ENCODE measurements around the gene LHX5.

Gene LHX5

DNA sequence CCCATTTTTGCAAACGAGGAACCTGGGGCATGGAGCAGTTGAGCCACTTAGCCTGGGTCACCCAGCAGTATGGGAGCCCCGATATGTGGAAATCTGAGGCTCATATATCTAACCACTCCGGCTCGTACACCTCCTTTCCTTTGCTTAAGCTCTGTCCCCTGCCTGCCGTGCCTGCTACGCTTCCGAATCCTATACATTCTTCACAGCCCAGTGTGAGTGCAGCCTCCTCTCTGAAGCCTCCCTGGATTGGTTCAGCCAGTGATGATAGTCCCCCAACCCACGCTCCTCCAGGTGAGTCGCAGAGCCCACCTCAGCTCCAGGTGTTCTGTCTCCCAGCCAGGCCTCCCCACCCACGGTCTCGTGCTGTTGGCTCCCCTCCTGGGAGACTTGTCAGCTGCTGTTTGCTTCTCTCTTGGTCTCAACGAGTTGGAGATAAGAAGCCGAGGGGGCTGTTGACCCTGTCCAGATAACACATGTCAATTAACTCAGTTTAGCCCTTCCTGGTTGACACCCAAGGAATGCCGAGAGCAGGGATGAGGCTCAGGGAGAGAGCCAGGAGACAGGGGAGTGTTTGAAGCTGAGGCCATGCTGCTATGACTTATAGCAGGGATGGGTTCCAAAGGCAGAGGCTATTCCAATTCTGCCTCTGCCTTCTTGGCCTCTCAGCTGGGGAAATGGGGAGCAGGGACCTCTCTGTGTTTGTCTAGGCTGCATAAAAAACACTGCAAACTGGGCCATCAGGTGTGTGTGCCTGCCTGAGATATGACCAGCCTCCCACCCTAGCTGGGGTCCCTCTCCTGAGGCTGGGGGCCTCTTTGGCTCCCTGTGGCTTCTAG lies 30.5 kb downstream of the LHX5 start:
- no peaks in the 10 kb centered on the region for H3K4me1 ChIP-seq (ENCODE audit: control insufficient read depth, insufficient read depth, low read length)
- peaks cover 14% of the 10 kb centered on the region for H3K27me3 ChIP-seq (ENCODE audit: control insufficient read depth, insufficient read depth, low read length)
- no peak overlapping the region for H3K4me3 ChIP-seq (ENCODE audit: low read length)
- no peaks in the 10 kb centered on the region for H3K9me3 ChIP-seq (ENCODE audit: control insufficient read depth, low read length)
- no peaks in the 10 kb centered on the region for H3K36me3 ChIP-seq (ENCODE audit: control insufficient read depth, insufficient read depth, low read length)
- H3K9ac ChIP-seq (ENCODE audit: low read length) = no peak overlapping the region

DNA sequence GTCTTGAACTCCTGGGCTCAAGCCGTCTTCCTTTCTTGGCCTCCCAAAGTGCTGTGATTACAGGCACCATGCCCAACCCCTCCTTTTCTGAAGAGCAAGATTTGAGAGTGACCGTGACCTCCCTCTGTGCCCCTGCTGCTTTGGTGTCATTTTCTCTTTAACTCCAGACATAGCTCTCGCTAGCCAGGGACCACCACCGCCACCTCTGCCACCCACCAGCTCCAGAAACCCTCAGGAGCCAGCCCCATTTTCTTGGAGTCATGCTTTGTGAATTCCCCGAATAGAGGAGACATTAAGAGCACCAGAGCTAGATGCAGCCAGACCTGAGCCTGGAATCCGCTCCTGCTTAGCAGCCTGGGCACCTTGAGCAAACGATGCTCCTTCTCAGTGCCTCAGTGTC lies 31.3 kb downstream of the LHX5 start:
- Histone ChIP-seq H3K9ac (ENCODE audit: low read length) (no peak overlapping the region), H3K4me3 (ENCODE audit: low read length) (no peak overlapping the region), H3K9me3 (ENCODE audit: control insufficient read depth, low read length) (no peaks in the 10 kb centered on the region), H3K27me3 (ENCODE audit: control insufficient read depth, insufficient read depth, low read length) (peaks cover 14% of the 10 kb centered on the region), H3K36me3 (ENCODE audit: control insufficient read depth, insufficient read depth, low read length) (no peaks in the 10 kb centered on the region), H3K4me1 (ENCODE audit: control insufficient read depth, insufficient read depth, low read length) (no peaks in the 10 kb centered on the region)

DNA sequence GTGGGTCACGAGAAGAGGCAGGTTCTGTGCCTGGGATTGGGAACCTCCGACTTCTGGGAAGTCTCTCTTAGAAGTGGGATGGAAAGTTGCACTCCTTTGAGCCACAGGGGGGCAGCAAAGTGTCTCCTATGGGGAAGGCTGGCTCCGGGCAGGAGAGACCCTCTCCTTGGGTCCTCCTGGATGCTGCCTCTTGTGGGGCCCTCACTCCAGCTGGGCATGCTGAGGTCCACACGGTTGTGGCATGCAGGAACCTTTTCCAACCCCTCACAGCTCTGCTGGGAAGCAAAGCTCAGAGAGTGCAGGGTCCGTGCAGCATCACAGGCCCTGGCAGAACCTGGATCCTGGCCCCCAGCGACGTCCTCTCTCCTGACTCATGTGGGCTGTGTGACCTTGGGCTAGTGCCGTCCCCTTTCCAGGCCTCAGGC lies 32.1 kb downstream of the LHX5 start:
- Histone ChIP-seq H3K36me3 (ENCODE audit: control insufficient read depth, insufficient read depth, low read length) (no peaks in the 10 kb centered on the region), H3K4me1 (ENCODE audit: control insufficient read depth, insufficient read depth, low read length) (no peaks in the 10 kb centered on the region), H3K27me3 (ENCODE audit: control insufficient read depth, insufficient read depth, low read length) (peaks cover 14% of the 10 kb centered on the region), H3K9ac (ENCODE audit: low read length) (no peak overlapping the region), H3K9me3 (ENCODE audit: control insufficient read depth, low read length) (no peaks in the 10 kb centered on the region), H3K4me3 (ENCODE audit: low read length) (no peak overlapping the region)

DNA sequence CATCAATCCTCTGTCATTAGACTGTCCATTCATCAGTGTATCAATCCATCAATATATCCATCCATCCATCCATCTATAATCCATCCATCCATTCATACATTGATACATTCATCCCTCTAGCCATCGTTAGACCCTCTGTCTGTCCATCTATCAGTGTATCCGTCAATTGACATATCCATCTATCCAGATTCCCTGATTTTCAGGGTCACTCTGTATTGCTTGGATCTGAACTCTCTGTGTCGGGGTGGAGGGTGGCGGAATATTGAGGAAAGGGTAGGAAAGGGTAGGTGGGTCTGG lies 32.4 kb downstream of the LHX5 start:
- Histone ChIP-seq H3K36me3 (ENCODE audit: control insufficient read depth, insufficient read depth, low read length) (no peaks in the 10 kb centered on the region), H3K9ac (ENCODE audit: low read length) (no peak overlapping the region), H3K9me3 (ENCODE audit: control insufficient read depth, low read length) (no peaks in the 10 kb centered on the region)

DNA sequence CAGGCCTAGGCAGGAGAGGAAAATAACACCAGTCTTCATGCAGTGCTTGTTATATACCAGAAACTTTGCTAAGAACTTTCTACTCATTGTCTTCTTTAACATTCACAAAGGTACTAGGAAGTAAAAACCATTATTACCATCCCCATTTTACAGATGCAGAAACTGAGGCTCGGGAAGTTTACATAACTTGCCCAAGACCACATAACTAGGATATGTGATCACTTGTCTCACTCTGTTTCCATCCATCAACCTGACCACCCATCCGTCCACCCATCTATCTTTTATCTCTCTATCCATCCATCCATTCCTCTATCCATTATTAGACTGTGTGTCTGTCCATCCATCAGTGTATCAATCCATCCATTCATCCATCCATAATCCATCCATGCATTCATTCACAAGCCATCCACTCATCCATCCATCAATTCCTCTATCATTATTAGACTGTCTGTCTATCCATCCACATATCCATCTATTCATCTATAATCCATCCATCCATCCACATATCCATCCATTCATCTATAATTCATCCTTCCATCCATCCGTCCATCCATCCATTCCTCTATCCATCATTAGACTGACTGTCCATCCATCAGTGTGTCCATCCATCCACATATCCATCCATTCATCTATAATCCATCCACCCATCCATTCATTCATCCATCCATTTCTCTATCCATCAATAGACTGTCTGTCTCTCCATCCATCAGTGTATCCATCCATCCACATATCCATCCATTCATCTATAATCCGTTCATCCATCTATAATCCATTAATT lies 33.0 kb downstream of the LHX5 start:
- Histone ChIP-seq H3K9ac (ENCODE audit: low read length) (no peak overlapping the region), H3K27me3 (ENCODE audit: control insufficient read depth, insufficient read depth, low read length) (peaks cover 14% of the 10 kb centered on the region), H3K36me3 (ENCODE audit: control insufficient read depth, insufficient read depth, low read length) (no peaks in the 10 kb centered on the region), H3K9me3 (ENCODE audit: control insufficient read depth, low read length) (no peaks in the 10 kb centered on the region), H3K4me3 (ENCODE audit: low read length) (no peak overlapping the region), H3K4me1 (ENCODE audit: control insufficient read depth, insufficient read depth, low read length) (no peaks in the 10 kb centered on the region)

More for the DNA sequence above, 32.4 kb downstream of the LHX5 start:
- peaks cover 14% of the 10 kb centered on the region for H3K27me3 ChIP-seq (ENCODE audit: control insufficient read depth, insufficient read depth, low read length)
- no peaks in the 10 kb centered on the region for H3K4me1 ChIP-seq (ENCODE audit: control insufficient read depth, insufficient read depth, low read length)
- H3K4me3 ChIP-seq (ENCODE audit: low read length) = no peak overlapping the region

DNA sequence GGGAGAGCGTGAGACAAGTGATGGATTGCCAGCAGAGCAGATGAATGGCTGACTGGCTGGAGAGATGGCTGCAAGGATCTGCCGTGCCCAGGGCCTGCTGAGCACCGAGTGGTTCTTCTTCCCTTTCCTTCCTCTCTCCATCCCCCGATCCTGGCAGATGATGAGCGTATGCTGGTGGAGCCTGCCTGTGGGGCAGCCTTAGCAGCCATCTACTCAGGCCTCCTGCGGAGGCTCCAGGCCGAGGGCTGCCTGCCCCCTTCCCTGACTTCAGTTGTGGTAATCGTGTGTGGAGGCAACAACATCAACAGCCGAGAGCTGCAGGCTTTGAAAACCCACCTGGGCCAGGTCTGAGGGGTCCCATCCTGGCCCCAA lies 34.0 kb downstream of the LHX5 start:
- H3K4me1 ChIP-seq (ENCODE audit: control insufficient read depth, insufficient read depth, low read length) = no peaks in the 10 kb centered on the region
- no peaks in the 10 kb centered on the region for H3K9me3 ChIP-seq (ENCODE audit: control insufficient read depth, low read length)
- no peaks in the 10 kb centered on the region for H3K36me3 ChIP-seq (ENCODE audit: control insufficient read depth, insufficient read depth, low read length)
- no peak overlapping the region for H3K9ac ChIP-seq (ENCODE audit: low read length)
- H3K4me3 ChIP-seq (ENCODE audit: low read length) = no peak overlapping the region
- peaks cover 8% of the 10 kb centered on the region for H3K27me3 ChIP-seq (ENCODE audit: control insufficient read depth, insufficient read depth, low read length)

DNA sequence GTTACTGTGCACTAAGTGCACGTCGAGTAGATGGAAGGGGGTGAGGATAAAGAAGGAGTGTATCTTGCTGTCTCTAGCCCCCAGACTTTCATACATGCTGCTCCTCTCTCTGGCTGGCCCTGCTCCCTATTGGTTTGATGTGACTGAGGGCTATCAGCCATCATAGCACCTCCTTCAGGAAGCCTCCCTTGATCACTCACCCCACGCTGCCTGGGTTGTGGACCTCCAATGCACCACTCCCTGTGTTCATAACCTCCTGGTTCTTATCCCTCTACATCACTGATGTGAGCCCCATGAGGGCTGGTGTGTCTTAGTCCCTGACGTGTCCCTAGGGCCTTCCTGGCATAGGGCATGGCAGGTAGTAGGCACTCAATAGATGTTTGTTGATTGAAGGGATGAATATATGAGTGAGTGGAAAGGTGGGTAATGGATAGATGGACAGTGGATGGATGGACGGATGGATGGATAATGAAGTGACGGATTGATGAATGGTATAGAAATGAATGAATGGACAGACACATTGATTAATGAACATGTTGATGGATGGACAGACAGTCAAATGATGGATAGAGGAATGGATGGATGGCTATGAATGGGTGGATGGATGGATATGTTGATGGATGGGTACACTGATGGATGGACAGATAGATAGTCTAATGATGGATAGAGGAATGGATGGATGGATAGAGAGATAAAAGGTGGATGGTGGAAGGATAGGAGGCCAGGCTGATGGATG lies 34.5 kb downstream of the LHX5 start:
- H3K36me3 ChIP-seq (ENCODE audit: control insufficient read depth, insufficient read depth, low read length) = no peaks in the 10 kb centered on the region

DNA sequence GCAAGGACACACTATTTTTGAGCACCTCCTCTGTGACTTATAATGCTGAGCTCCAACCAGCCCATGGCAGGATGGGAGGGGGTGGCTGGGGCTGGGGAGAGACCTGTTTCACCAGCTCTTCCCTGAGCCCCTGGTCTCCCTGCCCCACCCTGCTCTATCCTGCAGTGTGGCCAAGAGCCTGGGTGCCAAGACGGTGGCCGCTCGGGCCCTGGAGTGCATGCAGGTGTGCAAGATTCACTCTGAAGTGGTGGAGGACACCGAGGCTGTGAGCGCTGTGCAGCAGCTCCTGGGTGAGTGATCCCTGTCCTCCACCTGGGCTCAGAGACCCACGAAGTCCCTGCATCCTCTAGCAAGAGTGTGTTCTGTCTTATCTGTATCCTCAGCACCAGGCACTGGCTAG lies 35.1 kb downstream of the LHX5 start:
- no peaks in the 10 kb centered on the region for H3K9me3 ChIP-seq (ENCODE audit: control insufficient read depth, low read length)
- H3K9ac ChIP-seq (ENCODE audit: low read length) = no peak overlapping the region
- peaks cover 6% of the 10 kb centered on the region for H3K27me3 ChIP-seq (ENCODE audit: control insufficient read depth, insufficient read depth, low read length)
- no peaks in the 10 kb centered on the region for H3K4me1 ChIP-seq (ENCODE audit: control insufficient read depth, insufficient read depth, low read length)
- H3K4me3 ChIP-seq (ENCODE audit: low read length) = no peak overlapping the region
- H3K36me3 ChIP-seq (ENCODE audit: control insufficient read depth, insufficient read depth, low read length) = no peaks in the 10 kb centered on the region

More for the DNA sequence above, 34.5 kb downstream of the LHX5 start:
- Histone ChIP-seq H3K9me3 (ENCODE audit: control insufficient read depth, low read length) (no peaks in the 10 kb centered on the region), H3K4me1 (ENCODE audit: control insufficient read depth, insufficient read depth, low read length) (no peaks in the 10 kb centered on the region), H3K4me3 (ENCODE audit: low read length) (no peak overlapping the region), H3K9ac (ENCODE audit: low read length) (no peak overlapping the region), H3K27me3 (ENCODE audit: control insufficient read depth, insufficient read depth, low read length) (peaks cover 8% of the 10 kb centered on the region)

DNA sequence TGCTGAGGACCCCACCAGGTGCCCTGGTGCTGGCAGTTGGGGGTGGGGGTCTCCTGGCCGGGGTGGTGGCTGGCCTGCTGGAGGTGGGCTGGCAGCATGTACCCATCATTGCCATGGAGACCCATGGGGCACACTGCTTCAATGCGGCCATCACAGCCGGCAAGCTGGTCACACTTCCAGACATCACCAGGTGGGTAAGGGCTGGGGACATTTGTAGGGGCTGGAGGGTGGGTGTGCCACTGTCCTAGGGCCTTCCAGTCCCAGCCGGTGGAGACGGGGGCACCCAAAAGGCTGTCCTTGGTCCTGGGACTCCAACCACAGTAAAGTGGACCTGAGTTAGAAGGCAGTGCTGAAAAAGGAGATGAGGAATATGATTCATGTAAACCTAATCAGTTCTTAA lies 36.3 kb downstream of the LHX5 start:
- H3K36me3 ChIP-seq (ENCODE audit: control insufficient read depth, insufficient read depth, low read length) = no peaks in the 10 kb centered on the region
- no peaks in the 10 kb centered on the region for H3K27me3 ChIP-seq (ENCODE audit: control insufficient read depth, insufficient read depth, low read length)
- H3K9me3 ChIP-seq (ENCODE audit: control insufficient read depth, low read length) = no peaks in the 10 kb centered on the region
- no peaks in the 10 kb centered on the region for H3K4me1 ChIP-seq (ENCODE audit: control insufficient read depth, insufficient read depth, low read length)
- no peak overlapping the region for H3K9ac ChIP-seq (ENCODE audit: low read length)
- no peak overlapping the region for H3K4me3 ChIP-seq (ENCODE audit: low read length)

DNA sequence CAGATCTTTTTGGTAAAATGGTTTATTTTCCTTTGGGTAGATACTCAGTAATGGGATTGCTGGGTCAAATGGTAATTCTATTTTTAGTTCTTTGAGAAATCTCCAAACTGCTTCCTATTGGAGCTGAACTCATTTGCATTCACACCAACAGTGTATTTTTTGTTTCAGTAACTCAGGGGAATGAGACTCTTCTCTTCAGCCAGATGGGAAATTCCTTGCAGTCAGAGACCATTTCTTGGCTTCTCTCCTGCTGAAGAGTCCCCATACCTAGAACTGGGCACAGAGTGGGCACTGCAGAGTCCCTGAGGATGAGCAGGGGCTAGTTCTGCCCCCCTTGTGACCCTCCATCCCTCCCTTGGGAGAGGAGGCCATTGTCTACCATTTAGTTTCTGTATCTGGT lies 38.7 kb downstream of the LHX5 start:
- H3K9ac ChIP-seq (ENCODE audit: low read length) = no peak overlapping the region
- no peak overlapping the region for H3K4me3 ChIP-seq (ENCODE audit: low read length)
- H3K9me3 ChIP-seq (ENCODE audit: control insufficient read depth, low read length) = no peaks in the 10 kb centered on the region

DNA sequence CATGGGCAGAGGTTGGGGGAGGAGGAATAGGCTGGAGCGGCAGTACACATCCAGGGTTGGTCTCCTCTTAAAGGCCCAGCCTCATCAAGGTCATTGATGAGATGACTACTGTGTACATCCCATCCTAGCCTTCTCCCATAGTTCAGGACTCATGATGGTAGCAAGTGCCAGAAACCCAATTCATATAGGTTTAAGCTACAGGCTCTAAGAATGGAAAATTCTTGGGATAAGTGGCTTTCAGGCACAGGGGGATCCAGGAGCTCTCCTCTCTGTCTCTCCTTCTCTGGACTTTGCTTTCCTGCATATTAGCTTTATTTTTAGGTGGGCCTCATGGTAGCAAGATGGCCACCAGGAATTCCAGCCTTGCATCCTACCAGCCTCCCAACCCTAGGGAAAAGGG lies 43.2 kb downstream of the LHX5 start:
- H3K9me3 ChIP-seq (ENCODE audit: control insufficient read depth, low read length) = no peaks in the 10 kb centered on the region

More for the DNA sequence above, 38.7 kb downstream of the LHX5 start:
- no peaks in the 10 kb centered on the region for H3K4me1 ChIP-seq (ENCODE audit: control insufficient read depth, insufficient read depth, low read length)
- no peaks in the 10 kb centered on the region for H3K36me3 ChIP-seq (ENCODE audit: control insufficient read depth, insufficient read depth, low read length)
- H3K27me3 ChIP-seq (ENCODE audit: control insufficient read depth, insufficient read depth, low read length) = no peaks in the 10 kb centered on the region

DNA sequence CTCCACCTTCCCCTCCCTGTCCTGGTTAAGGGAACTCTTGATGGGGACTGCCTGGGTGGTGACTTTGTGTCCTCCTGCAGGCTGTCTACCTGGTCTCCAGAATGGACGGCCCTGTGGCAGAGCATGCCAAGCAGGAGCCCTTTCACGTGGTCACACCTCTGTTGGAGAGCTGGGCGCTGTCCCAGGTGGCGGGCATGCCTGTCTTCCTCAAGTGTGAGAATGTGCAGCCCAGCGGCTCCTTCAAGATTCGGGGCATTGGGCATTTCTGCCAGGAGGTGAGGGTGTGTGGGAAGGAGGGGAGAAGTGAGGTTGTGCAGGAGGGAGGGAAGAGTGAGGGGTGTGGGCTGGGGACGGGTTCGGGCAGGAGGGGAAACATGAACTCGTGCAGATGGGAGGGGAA lies 43.8 kb downstream of the LHX5 start:
- Histone ChIP-seq H3K9ac (ENCODE audit: low read length) (no peak overlapping the region), H3K9me3 (ENCODE audit: control insufficient read depth, low read length) (no peaks in the 10 kb centered on the region), H3K4me3 (ENCODE audit: low read length) (no peak overlapping the region)

More for the DNA sequence above, 43.2 kb downstream of the LHX5 start:
- Histone ChIP-seq H3K27me3 (ENCODE audit: control insufficient read depth, insufficient read depth, low read length) (no peaks in the 10 kb centered on the region), H3K9ac (ENCODE audit: low read length) (no peak overlapping the region), H3K4me3 (ENCODE audit: low read length) (no peak overlapping the region), H3K4me1 (ENCODE audit: control insufficient read depth, insufficient read depth, low read length) (peaks cover 1% of the 10 kb centered on the region), H3K36me3 (ENCODE audit: control insufficient read depth, insufficient read depth, low read length) (no peaks in the 10 kb centered on the region)

More for the DNA sequence above, 43.8 kb downstream of the LHX5 start:
- Histone ChIP-seq H3K4me1 (ENCODE audit: control insufficient read depth, insufficient read depth, low read length) (peaks cover 7% of the 10 kb centered on the region), H3K27me3 (ENCODE audit: control insufficient read depth, insufficient read depth, low read length) (no peaks in the 10 kb centered on the region), H3K36me3 (ENCODE audit: control insufficient read depth, insufficient read depth, low read length) (no peaks in the 10 kb centered on the region)

Measured in mucosa of stomach (tissue), 1 donor.